ENCODE results near the gene PDE4D. TPM values are rescaled to one million over a fixed set of nuclear protein-coding genes. Genes with fewer than 3 reads are reported as not detected.

The PDE4D gene
- total RNA-seq, 4 donors from 2014 or later: 6.0 to 36.2 (median 10.0) TPM

- no peak for DNase-seq
- intact Hi-C loops (cut with DNase I): no loop called here
- Histone ChIP-seq H3K27ac (no peak overlapping the region), H3K4me1 (peaks cover 0 to 61% (median 13%) of the 10 kb centered on the region in 3 donors), H3K9me3 (no peaks in the 10 kb centered on the region), H3K27me3 (no peaks in the 10 kb centered on the region), H3K4me3 (no peak overlapping the region), H3K36me3 (no peaks in the 10 kb centered on the region)
- TF ChIP-seq POLR2A (IDR thresholded peaks at IDR 0.05) (no peak), CTCF (IDR thresholded peaks at IDR 0.05) (no peak)
Observed at GRCh38 chr5:59588922-59589321, 304.6 kb downstream of the PDE4D start.

- peak overlapping the region in 3 of 4 donors; percentile 15 to 54 (median 29) for H3K4me3 ChIP-seq
- no peaks in the 10 kb centered on the region for H3K27me3 ChIP-seq
- no peaks in the 10 kb centered on the region for H3K9me3 ChIP-seq
- no peak overlapping the region for H3K27ac ChIP-seq
- H3K4me1 ChIP-seq: peaks cover 0 to 66% (median 13%) of the 10 kb centered on the region in 3 donors
- TF ChIP-seq CTCF (IDR thresholded peaks at IDR 0.05) (no peak), POLR2A (IDR thresholded peaks at IDR 0.05) (no peak)
- DNase-seq: no peak
- intact Hi-C loops (cut with DNase I): no loop called here
- H3K36me3 ChIP-seq: no peaks in the 10 kb centered on the region
- WGBS, 2 donors: 14% methylated on average over 13 to 14 of the region's 17 CpGs
Observed at GRCh38 chr5:59587489-59588337, 305.8 kb downstream of the PDE4D start.

DNA sequence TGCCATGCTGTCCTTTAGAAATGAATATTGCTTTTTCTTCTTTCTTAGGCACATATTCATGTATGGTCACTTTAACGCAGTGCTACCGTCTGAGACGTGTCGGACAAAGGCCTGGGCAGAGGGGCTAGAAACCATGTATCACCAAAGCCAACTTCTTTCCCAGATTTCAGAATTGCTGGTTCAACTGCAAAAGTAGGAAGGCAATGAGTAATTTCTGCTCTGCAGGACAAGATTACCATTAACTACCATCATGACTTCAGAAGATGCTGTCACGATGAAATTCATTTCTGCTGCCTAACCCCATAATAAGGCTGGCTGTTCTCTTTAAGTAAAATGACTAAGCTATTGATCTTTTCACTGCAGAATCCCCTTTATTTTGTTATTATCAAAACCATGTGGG is 306.7 kb downstream of the PDE4D start:
- WGBS, 2 donors: 85 to 92% methylated on average over 5 of the region's 5 CpGs
- H3K27ac ChIP-seq: no peak overlapping the region
- TF ChIP-seq CTCF (IDR thresholded peaks at IDR 0.05) (no peak), POLR2A (IDR thresholded peaks at IDR 0.05) (no peak)
- intact Hi-C loops (cut with DNase I): no loop called here
- no peaks in the 10 kb centered on the region for H3K9me3 ChIP-seq
- no peaks in the 10 kb centered on the region for H3K27me3 ChIP-seq
- no peak for DNase-seq
- H3K4me3 ChIP-seq: no peak overlapping the region
- no peaks in the 10 kb centered on the region for H3K36me3 ChIP-seq
- H3K4me1 ChIP-seq: peaks cover 0 to 59% (median 13%) of the 10 kb centered on the region in 3 donors

- no peaks in the 10 kb centered on the region for H3K36me3 ChIP-seq
- no peak overlapping the region for H3K4me3 ChIP-seq
- H3K27me3 ChIP-seq: no peaks in the 10 kb centered on the region
- no peak overlapping the region for H3K27ac ChIP-seq
- no peak for DNase-seq
- H3K4me1 ChIP-seq: peaks cover 0 to 45% (median 11%) of the 10 kb centered on the region in 3 donors
- intact Hi-C loops (cut with DNase I): no loop called here
- TF ChIP-seq CTCF (IDR thresholded peaks at IDR 0.05) (no peak), POLR2A (IDR thresholded peaks at IDR 0.05) (no peak)
- H3K9me3 ChIP-seq: no peaks in the 10 kb centered on the region
- 80 to 81% methylated on average over 6 of the region's 6 CpGs for WGBS, 2 donors
Observed at GRCh38 chr5:59584858-59585846, 308.4 kb downstream of the PDE4D start.

All from esophagus squamous epithelium (tissue), 5 donors.